ENCODE data around the gene CTNNA2.

DNA sequence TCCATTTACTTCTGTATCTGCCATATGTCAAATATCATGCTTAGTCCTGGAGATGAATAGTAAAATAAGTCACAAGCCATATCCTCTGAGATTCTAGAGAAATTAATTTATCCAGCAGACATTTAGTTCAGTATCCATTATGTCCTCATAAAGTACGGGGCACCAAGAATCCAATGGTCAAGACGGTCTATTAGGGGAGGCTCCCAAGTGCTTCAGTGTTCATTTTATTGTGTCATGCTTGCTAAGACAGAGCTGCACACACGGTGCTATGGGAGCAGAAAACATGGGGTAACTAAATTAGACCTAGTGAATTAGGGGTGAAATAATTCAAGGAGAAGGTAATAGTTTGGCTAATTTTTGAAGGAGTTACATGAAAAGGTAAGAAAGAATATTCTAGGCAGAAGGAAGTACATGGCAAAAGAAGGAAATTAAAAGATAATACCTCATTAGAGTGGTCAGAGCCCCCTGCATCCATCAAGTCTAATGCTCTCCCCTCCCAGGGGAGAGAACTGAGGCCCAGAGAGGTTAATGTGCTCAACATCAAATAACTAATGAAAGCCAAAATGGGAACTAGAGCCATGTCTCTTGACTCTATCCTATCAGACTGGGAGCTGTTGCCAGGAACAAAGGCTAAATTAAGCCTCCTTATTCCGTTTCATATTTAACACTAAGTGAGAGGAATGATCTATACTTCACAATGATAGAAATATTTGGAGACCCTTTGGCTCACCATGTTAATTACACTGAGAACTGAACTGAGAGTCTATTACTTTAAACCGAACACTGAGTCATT, 433.0 kb downstream of the CTNNA2 start:
- TF ChIP-seq CTCF (IDR thresholded peaks at IDR 0.05), result no peak
- TF ChIP-seq POLR2AphosphoS5 (IDR thresholded peaks at IDR 0.05; ENCODE audit: low read depth, low read length), result no peak
- TF ChIP-seq SIN3A (IDR thresholded peaks at IDR 0.05; ENCODE audit: borderline replicate concordance, insufficient read depth, low read depth, low read length), result no peak
- TF ChIP-seq TCF7L2 (IDR thresholded peaks at IDR 0.05; ENCODE audit: low read depth, low read length), result no peak

Data from Panc1 (cell line).